Stimulated activated memory B cell treated with anti-CD40 and anti-IgM and Interleukin-4, amounts not matched to agents 10 μg/mL and 1 μg/mL and 100 μg/mL, for 72 hours (primary cell): ENCODE measurements around the gene RGS9.
"Not testable (repeated sequence)": the region's sequence is repeated elsewhere in the genome, so short reads cannot be mapped to it uniquely, and the experiment has no call there.

Source experiments
- ATAC-seq: fragments of 150-1000 bp; cut with Tn5 transposase; 2 replicates; pipeline ENCODE4 v1.10.0; 2021
- H3K27ac Mint-ChIP-seq: one replicate; pipeline ENCODE4 v1.8.0; 2022; ENCODE audit warnings: mild to moderate bottlenecking, mixed read lengths
- H3K27me3 Mint-ChIP-seq: one replicate; pipeline ENCODE4 v1.8.0; 2022; ENCODE audit warnings: mixed read lengths
- H3K36me3 Mint-ChIP-seq: one replicate; pipeline ENCODE4 v1.8.0; 2022; ENCODE audit warnings: mixed read lengths
- H3K4me1 Mint-ChIP-seq: one replicate; pipeline ENCODE4 v1.8.0; 2022; ENCODE audit warnings: mixed read lengths
- H3K4me3 Mint-ChIP-seq: one replicate; pipeline ENCODE4 v1.8.0; 2022; ENCODE audit warnings: mild to moderate bottlenecking, moderate library complexity, mixed read lengths
- H3K9me3 Mint-ChIP-seq: one replicate; pipeline ENCODE4 v1.8.0; 2022; ENCODE audit warnings: mixed read lengths

Gene RGS9

DNA sequence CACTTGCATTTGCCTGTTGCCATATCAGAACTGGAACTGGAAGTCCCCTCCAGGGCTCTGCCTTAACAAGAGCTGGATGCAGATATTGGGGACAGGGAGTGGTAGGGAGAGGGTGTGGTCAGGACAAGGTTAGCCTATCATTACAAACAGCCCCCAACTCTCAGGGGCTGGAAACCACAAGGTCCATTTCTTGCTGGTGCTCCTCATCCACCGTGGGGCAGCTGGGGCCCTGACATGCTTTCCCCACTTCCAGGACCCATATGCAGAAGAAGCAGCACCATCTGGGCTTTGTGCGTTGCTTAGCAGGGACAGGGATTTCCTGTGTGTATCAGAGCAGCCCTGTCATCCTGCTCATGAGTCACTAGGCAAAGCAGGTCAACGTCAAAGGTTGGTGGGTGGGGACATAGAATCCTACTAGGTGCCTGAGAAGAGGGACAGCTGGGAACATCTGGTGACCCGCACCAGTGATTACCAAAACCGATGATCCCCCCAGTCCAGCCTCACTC, 26.9 kb downstream of the RGS9 start:
- Mint-ChIP-seq H3K27me3 (no peaks in the 10 kb centered on the region), H3K4me3 (no peak overlapping the region)
- peak; percentile 88 for ATAC-seq

DNA sequence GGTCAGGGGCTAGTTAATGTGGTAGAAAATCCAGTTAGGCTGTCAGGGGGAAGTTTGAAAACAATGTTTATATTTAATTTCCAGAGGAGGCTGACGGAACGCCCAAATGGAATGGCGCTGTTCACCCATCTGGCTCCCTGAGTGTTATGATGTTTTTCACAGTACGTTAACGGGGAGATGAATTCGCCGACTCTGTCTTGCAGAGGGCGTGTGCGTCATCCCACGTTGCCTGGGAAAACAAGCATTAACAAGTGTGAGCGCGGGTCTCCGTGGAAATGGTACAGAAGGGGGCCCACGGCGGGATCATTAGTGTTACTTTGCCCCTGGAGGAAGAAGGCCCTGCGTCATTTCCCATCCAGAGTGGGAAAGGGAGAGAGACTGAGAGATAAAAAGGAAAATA, 29.6 kb downstream of the RGS9 start:
- H3K4me3 Mint-ChIP-seq = no peak overlapping the region
- H3K27ac Mint-ChIP-seq = no peak overlapping the region
- peaks cover 2% of the 10 kb centered on the region for H3K9me3 Mint-ChIP-seq
- ATAC-seq = no peak
- H3K27me3 Mint-ChIP-seq = no peaks in the 10 kb centered on the region
- H3K36me3 Mint-ChIP-seq = peaks cover 10% of the 10 kb centered on the region
- H3K4me1 Mint-ChIP-seq = peaks cover 26% of the 10 kb centered on the region

More for the DNA sequence above, 26.9 kb downstream of the RGS9 start:
- Mint-ChIP-seq H3K27ac (peak overlapping the region; percentile 66), H3K9me3 (peaks cover 2% of the 10 kb centered on the region), H3K4me1 (peaks cover 33% of the 10 kb centered on the region), H3K36me3 (peaks cover 6% of the 10 kb centered on the region)

DNA sequence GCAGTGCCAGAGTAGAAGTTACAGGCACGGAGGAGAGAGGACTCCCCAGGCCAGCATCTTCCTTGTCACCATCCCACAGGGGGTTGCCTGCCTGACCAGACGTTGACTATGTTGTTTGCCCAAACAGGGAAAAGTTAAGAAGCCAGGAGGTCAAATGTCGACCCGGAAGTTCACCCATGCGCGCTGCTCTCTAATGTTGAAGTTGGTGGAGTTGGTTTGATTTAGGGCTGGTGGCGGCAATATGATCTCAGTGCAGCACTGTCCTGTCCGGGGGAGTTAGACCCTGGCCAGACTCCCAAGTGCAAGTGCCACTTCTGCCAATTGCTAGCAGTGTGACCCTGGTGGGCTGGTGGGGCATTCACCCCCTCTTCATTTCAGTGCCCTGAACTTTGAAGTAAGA, 30.4 kb downstream of the RGS9 start:
- Mint-ChIP-seq H3K27ac (no peak overlapping the region), H3K4me3 (no peak overlapping the region), H3K36me3 (peaks cover 10% of the 10 kb centered on the region), H3K4me1 (peaks cover 26% of the 10 kb centered on the region), H3K27me3 (no peaks in the 10 kb centered on the region), H3K9me3 (peaks cover 2% of the 10 kb centered on the region)
- ATAC-seq = no peak

DNA sequence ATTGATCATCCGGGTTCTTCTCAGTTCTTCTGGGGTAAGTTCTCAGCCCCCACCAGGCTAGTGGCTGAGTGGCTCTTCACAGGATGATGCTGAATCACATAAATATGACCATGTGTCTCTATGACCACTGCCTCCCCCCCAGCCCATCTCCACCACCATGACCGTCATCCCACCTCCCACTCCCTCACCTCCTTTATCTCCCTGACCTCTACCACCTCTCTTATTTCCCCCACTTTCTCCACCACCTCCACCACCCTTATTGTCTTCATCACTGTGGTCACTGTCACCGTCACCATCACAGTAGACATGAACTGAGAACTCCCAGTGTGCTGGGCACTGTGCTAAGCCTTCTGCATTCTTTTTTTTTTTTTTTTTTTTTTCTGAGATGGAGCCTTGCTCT, 32.5 kb downstream of the RGS9 start:
- Mint-ChIP-seq H3K4me3 (no peak overlapping the region), H3K4me1 (peaks cover 11% of the 10 kb centered on the region), H3K27ac (no peak overlapping the region), H3K36me3 (peaks cover 10% of the 10 kb centered on the region), H3K27me3 (no peaks in the 10 kb centered on the region), H3K9me3 (peaks cover 2% of the 10 kb centered on the region)
- ATAC-seq = no peak

DNA sequence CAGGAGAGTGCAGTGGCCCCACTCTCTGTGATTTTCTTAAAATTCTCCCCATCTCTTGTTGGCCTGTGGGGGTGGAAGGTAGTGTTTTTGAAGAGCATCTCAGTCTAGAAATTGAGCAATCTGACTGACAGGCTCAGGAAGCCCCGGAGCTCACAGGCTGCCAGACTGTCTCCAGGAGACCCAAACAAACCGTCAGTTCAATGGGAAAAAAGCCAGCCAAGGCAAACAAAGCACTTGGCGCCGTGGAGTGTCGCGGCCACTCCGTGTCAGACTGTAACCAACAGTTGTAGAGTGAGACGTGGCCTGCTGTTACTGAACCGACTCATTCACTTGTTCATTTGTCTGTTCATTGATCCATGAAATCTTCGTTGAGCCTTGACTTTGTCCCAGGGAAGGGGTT, 33.7 kb downstream of the RGS9 start:
- Mint-ChIP-seq H3K27ac (no peak overlapping the region), H3K4me1 (peaks cover 1% of the 10 kb centered on the region), H3K36me3 (peaks cover 4% of the 10 kb centered on the region), H3K4me3 (no peak overlapping the region), H3K27me3 (no peaks in the 10 kb centered on the region), H3K9me3 (no peaks in the 10 kb centered on the region)
- no peak for ATAC-seq

- H3K27me3 Mint-ChIP-seq = no peaks in the 10 kb centered on the region
- H3K27ac Mint-ChIP-seq = no peak overlapping the region
Measured at GRCh38 chr17:65171752-65172151, 34.6 kb downstream of the RGS9 start.

DNA sequence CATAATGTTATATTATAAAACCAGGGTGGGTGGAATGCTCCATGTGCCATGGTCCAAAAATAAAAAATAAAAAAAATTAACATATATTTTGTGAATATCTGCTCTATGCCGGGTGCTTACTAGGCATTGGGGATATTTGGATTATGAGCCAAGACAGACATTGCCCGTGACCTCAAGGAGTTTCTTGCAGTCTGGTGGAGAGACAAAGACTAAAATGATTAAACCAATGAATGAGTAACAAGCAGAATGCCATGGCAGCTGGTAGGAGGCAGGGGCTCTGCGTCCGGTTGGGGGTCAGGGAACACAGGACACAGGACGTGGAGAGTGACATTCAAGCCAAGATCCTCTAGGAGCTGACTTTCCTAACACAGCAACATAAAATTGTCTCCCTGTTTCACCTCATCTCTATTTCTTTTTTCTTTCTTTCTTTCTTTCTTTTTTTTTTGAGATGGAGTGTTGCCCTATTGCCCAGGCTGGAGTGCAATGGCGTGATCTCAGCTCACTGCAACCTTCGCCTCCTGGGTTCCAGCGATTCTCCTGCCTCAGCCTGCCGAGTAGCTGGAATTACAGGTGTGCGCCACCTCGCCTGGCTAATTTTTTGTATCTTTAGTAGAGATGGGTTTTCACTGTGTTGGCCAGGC, 35.4 kb downstream of the RGS9 start:
- Mint-ChIP-seq H3K9me3 (peaks cover 10% of the 10 kb centered on the region), H3K36me3 (peaks cover 4% of the 10 kb centered on the region), H3K27ac (no peak overlapping the region), H3K4me1 (peaks cover 19% of the 10 kb centered on the region), H3K4me3 (no peak overlapping the region), H3K27me3 (peaks cover 8% of the 10 kb centered on the region)
- no peak for ATAC-seq

More at GRCh38 chr17:65171752-65172151, 34.6 kb downstream of the RGS9 start:
- H3K4me3 Mint-ChIP-seq = no peak overlapping the region
- ATAC-seq = no peak
- peaks cover 3% of the 10 kb centered on the region for H3K9me3 Mint-ChIP-seq
- peaks cover 4% of the 10 kb centered on the region for H3K36me3 Mint-ChIP-seq
- peaks cover 10% of the 10 kb centered on the region for H3K4me1 Mint-ChIP-seq

GRCh38 chr17:65173284-65173793, 36.2 kb downstream of the RGS9 start:
- peak; percentile 69 for ATAC-seq
- H3K4me1 Mint-ChIP-seq = peaks cover 23% of the 10 kb centered on the region
- no peak overlapping the region for H3K4me3 Mint-ChIP-seq
- H3K9me3 Mint-ChIP-seq = peaks cover 10% of the 10 kb centered on the region
- H3K27ac Mint-ChIP-seq = no peak overlapping the region
- peaks cover 8% of the 10 kb centered on the region for H3K27me3 Mint-ChIP-seq
- H3K36me3 Mint-ChIP-seq = peaks cover 4% of the 10 kb centered on the region

- Mint-ChIP-seq H3K27ac (no peak overlapping the region), H3K27me3 (peaks cover 8% of the 10 kb centered on the region), H3K9me3 (peaks cover 10% of the 10 kb centered on the region), H3K4me3 (no peak overlapping the region), H3K4me1 (peaks cover 26% of the 10 kb centered on the region), H3K36me3 (peaks cover 4% of the 10 kb centered on the region)
- no peak for ATAC-seq
Measured at GRCh38 chr17:65173976-65174683, 37.0 kb downstream of the RGS9 start.

GRCh38 chr17:65174974-65175373, 37.8 kb downstream of the RGS9 start:
- Mint-ChIP-seq H3K4me1 (peaks cover 34% of the 10 kb centered on the region), H3K36me3 (no peaks in the 10 kb centered on the region), H3K27me3 (peaks cover 8% of the 10 kb centered on the region), H3K4me3 (no peak overlapping the region), H3K27ac (no peak overlapping the region), H3K9me3 (peaks cover 10% of the 10 kb centered on the region)
- no peak for ATAC-seq

DNA sequence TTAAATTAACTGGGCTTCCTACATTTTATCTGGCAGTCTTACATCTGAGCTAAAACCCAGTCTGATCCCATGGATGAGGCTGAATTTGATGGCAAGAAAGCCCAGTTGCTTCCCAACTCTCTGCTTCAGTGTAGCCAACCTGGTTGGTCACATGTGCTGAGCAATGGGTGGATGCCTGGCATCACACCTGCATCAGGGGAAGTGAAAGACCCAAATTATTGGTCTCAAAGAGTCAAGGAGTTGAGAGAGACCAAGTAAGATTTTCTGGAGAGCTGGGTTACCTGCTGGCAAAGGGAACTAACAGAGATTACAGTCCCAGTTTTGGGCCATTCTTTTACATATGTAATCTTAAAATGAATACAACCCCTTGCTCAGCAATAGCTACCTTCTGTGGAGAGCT, 38.8 kb downstream of the RGS9 start:
- Mint-ChIP-seq H3K4me1 (peaks cover 44% of the 10 kb centered on the region), H3K27me3 (peaks cover 8% of the 10 kb centered on the region), H3K36me3 (no peaks in the 10 kb centered on the region), H3K27ac (no peak overlapping the region), H3K4me3 (no peak overlapping the region), H3K9me3 (peaks cover 10% of the 10 kb centered on the region)
- ATAC-seq = no peak

- Mint-ChIP-seq H3K27me3 (peaks cover 8% of the 10 kb centered on the region), H3K4me3 (no peak overlapping the region), H3K4me1 (peaks cover 53% of the 10 kb centered on the region), H3K27ac (no peak overlapping the region), H3K36me3 (no peaks in the 10 kb centered on the region), H3K9me3 (peaks cover 10% of the 10 kb centered on the region)
- ATAC-seq = no peak
Measured at GRCh38 chr17:65176646-65177409, 39.7 kb downstream of the RGS9 start.

GRCh38 chr17:65177901-65178300, 40.7 kb downstream of the RGS9 start:
- peaks cover 63% of the 10 kb centered on the region for H3K4me1 Mint-ChIP-seq
- H3K27ac Mint-ChIP-seq = no peak overlapping the region
- peaks cover 10% of the 10 kb centered on the region for H3K9me3 Mint-ChIP-seq
- no peak overlapping the region for H3K4me3 Mint-ChIP-seq
- H3K27me3 Mint-ChIP-seq = peaks cover 12% of the 10 kb centered on the region
- H3K36me3 Mint-ChIP-seq = no peaks in the 10 kb centered on the region
- no peak for ATAC-seq

DNA sequence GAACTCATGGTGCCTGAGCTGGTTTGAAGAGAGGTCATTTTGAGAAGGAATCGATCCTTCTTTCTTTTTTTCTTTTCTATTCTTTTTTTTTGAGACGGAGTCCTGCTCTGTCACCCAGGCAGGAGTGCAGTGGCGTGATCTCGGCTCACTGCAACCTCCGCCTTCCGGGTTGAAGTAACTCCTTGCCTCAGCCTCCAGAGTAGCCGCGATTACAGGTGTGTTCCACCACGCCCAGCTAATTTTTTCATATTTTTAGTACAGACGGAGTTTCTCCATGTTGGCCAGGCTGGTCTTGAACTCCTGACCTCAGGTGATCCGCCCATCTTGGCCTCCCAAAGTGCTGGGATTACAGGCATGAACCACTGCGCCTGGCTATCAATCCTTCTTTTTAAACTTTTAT, 43.1 kb downstream of the RGS9 start:
- ATAC-seq, H3K9me3 Mint-ChIP-seq, H3K4me3 Mint-ChIP-seq, H3K36me3 Mint-ChIP-seq: not testable (repeated sequence)
- Mint-ChIP-seq H3K27ac (peak overlapping the region; percentile 66), H3K27me3 (peaks cover 35% of the 10 kb centered on the region), H3K4me1 (peaks cover 78% of the 10 kb centered on the region)

- H3K9me3 Mint-ChIP-seq, ATAC-seq, H3K4me3 Mint-ChIP-seq, H3K36me3 Mint-ChIP-seq: not testable (repeated sequence)
- Mint-ChIP-seq H3K27me3 (peaks cover 37% of the 10 kb centered on the region), H3K4me1 (peaks cover 77% of the 10 kb centered on the region), H3K27ac (peak overlapping the region; percentile 66)
Measured at GRCh38 chr17:65180752-65181236, 43.6 kb downstream of the RGS9 start.
